Gastrocnemius medialis (tissue), 4 donors: Measurements from ENCODE around the gene PLD2. TPM values are rescaled to one million over a fixed set of nuclear protein-coding genes. Genes with fewer than 3 reads are reported as not detected.
A peak's percentile ranks its signal among the peaks of the same experiment; 100 is the strongest.

Experiments used
- ATAC-seq, 2 donors: fragments of 150-250 bp; one replicate each; pipeline ENCODE4 v1.9.1; 2016
- DNase-seq, 2 donors: peaks; one replicate each; pipeline ENCODE4 v3.0.0-alpha.2; 2019
- H3K27ac ChIP-seq, 4 donors: fragments of 200-600 bp; sonication (generic); 1 replicate in 1 of 4; 2 replicates in 3 of 4; pipeline ENCODE4 v1.5.1; 2016 to 2018; ENCODE audit warnings: mild to moderate bottlenecking in 2 of 4, moderate library complexity in 1 of 4
- H3K27me3 ChIP-seq, 3 donors: fragments of 200-600 bp; sonication (generic) in 2 of 3; 1 replicate in 1 of 3; 2 replicates in 2 of 3; pipeline versions ENCODE4 v1.5.1 to v1.6.0; 2016 to 2019; ENCODE audit warnings: mild to moderate bottlenecking in 1 of 3, moderate library complexity in 1 of 3
- H3K36me3 ChIP-seq, 2 donors: fragments of 200-600 bp; sonication (generic) in 1 of 2; one replicate each; pipeline ENCODE4 v1.5.1; 2017 to 2018
- H3K4me1 ChIP-seq, 2 donors: fragments of 200-600 bp; sonication (generic) in 1 of 2; one replicate each; pipeline ENCODE4 v1.5.1; 2016 to 2017; ENCODE audit warnings: mild to moderate bottlenecking in 2 of 2
- H3K4me3 ChIP-seq, 4 donors: fragments of 200-600 bp; sonication (generic) in 3 of 4; 1 replicate in 1 of 4; 2 replicates in 3 of 4; pipeline ENCODE4 v1.5.1; 2016 to 2019; ENCODE audit warnings: mild to moderate bottlenecking in 2 of 4
- H3K9me3 ChIP-seq, 3 donors: fragments of 200-600 bp; sonication (generic) in 2 of 3; 1 replicate in 1 of 3; 2 replicates in 2 of 3; pipeline ENCODE4 v1.5.1; 2016 to 2019
- POLR2A ChIP-seq, 2 donors: fragments of 450-650 bp; IDR thresholded peaks; one replicate each; pipeline ENCODE4 v1.6.1; 2017; ENCODE audit warnings: antibody characterized with exemption in 2 of 2, mild to moderate bottlenecking in 2 of 2, moderate library complexity in 2 of 2
- in situ Hi-C, 4 donors: fragments of 200-750 bp; cut with MboI; loops; one replicate each; pipeline versions ENCODE4 v1.15.0 to v1.8.0; 2017; ENCODE audit warnings: low sequenced_read_pairs in 4 of 4
- intact Hi-C: fragments of 100-400 bp; cut with DNase I; formaldehyde crosslinking; loops from one replicate; pipeline ENCODE4 v1.15.1; 2023; ENCODE audit warnings: low total_unique reads
- total RNA-seq, 4 donors: library from RNA; depleted of rRNA; stranded (reverse); fragments of >200 nt; gene quantifications; one replicate each; pipeline versions ENCODE4 v1.1.0 to v1.2.3, GENCODE V29; 2016
- TF ChIP-seq, protein P1 (sequence below), 5 experiments: fragments of 450-650 bp in 3 of 5; fragments of 200-600 bp in 2 of 5; sonication (generic) in 2 of 5; IDR thresholded peaks in 4 of 5; conservative IDR thresholded peaks in 1 of 5; 1 replicate in 4 of 5; 2 replicates in 1 of 5; pipeline ENCODE4 v1.5.1; 2016 to 2019; ENCODE audit warnings: antibody characterized with exemption in 5 of 5, mild to moderate bottlenecking in 3 of 5, moderate library complexity in 3 of 5

Gene PLD2
- total RNA-seq, 4 donors from 2014 or later = 2.8 to 5.8 (median 4.2) TPM

DNA sequence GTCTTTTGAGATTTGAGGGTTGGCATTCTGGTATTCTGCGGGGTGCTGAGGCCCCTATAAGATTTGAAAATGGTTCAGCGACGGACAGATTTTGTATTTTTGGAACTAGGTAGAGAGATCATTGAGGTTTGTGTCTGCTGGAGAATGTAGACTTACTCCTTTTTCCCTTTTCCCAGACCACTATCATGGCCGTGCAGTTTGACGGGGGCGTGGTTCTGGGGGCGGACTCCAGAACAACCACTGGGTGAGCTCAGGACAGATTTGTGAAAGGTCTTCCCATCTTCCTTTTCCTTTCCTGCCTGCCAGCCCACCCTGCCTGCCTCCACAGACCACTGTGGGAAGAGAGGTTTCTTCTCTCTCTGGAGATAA lies 10.4 kb upstream of the PLD2 start:
- Histone ChIP-seq H3K27me3 (no peaks in the 10 kb centered on the region), H3K27ac (peak overlapping the region; percentile 86 to 95 (median 90)), H3K9me3 (no peaks in the 10 kb centered on the region), H3K36me3 (peaks cover 0 to 25% of the 10 kb centered on the region in 2 donors), H3K4me1 (peaks cover 6 to 11% of the 10 kb centered on the region in 2 donors), H3K4me3 (peak overlapping the region; percentile 68 to 96 (median 80))
- TF ChIP-seq, protein P1, sequence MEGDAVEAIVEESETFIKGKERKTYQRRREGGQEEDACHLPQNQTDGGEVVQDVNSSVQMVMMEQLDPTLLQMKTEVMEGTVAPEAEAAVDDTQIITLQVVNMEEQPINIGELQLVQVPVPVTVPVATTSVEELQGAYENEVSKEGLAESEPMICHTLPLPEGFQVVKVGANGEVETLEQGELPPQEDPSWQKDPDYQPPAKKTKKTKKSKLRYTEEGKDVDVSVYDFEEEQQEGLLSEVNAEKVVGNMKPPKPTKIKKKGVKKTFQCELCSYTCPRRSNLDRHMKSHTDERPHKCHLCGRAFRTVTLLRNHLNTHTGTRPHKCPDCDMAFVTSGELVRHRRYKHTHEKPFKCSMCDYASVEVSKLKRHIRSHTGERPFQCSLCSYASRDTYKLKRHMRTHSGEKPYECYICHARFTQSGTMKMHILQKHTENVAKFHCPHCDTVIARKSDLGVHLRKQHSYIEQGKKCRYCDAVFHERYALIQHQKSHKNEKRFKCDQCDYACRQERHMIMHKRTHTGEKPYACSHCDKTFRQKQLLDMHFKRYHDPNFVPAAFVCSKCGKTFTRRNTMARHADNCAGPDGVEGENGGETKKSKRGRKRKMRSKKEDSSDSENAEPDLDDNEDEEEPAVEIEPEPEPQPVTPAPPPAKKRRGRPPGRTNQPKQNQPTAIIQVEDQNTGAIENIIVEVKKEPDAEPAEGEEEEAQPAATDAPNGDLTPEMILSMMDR (IDR thresholded peaks at IDR 0.05 in 4 of 5, conservative IDR thresholded peaks at IDR 0.05 in 1 of 5) = no peak
- no peak for TF ChIP-seq POLR2A (IDR thresholded peaks at IDR 0.05)
- in situ Hi-C loops (loop anchor here in 2 of 4 donors (25.0 kb wide), 1 partner anchor 91 kb away; the partner anchor contains the start of gene C17orf107 (in 2 of the 2)), intact Hi-C loops (loop anchor here (2.0 to 10.0 kb wide), 2 partner anchors 200 to 222 kb away; partner anchors contain the start of genes INCA1 and KIF1C)
- DNase-seq = no peak
- peak; percentile 26 to 29 for ATAC-seq

DNA sequence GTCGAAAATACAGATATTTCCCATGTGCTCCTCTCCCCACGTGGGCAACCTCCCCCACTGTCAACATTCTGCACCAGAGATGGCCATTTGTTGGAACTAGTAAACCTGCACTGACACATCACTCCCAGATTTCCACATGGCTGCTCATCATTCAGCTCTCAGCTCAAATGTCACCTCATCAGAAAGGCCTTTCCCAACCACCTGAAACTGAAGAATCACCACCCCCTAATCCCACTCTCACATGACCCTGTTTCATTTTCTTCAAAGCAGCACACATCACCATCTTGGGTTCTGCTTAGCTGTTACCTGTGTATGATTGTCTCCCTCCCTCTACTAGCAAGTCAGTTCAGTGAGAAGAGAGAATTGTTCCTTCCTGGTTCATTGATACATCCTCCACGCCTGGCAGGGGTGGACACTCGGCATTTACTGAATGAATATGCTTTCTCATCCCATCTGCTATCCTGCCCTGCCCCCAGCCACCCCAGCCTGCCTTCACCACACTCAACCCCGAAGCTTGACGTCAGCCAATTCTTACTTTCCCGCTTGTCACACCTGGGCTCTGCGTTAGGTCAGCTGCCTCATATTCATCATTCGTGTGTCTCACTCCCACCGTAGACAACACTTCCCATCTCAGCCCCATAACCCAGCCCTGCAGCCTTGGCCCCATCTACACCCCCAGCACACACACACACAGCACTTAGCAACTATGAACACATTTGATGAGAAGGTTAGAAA lies 6.3 kb upstream of the PLD2 start:
- no peak overlapping the region for H3K4me3 ChIP-seq
- peaks cover 6 to 10% of the 10 kb centered on the region in 2 donors for H3K4me1 ChIP-seq
- no peak for ATAC-seq
- H3K27me3 ChIP-seq = no peaks in the 10 kb centered on the region
- H3K36me3 ChIP-seq = peaks cover 0 to 25% of the 10 kb centered on the region in 2 donors
- TF ChIP-seq, protein P1 (IDR thresholded peaks at IDR 0.05 in 4 of 5, conservative IDR thresholded peaks at IDR 0.05 in 1 of 5) = no peak
- no peak for TF ChIP-seq POLR2A (IDR thresholded peaks at IDR 0.05)
- no peak for DNase-seq
- H3K27ac ChIP-seq = no peak overlapping the region
- in situ Hi-C loops = no loop called here
- H3K9me3 ChIP-seq = no peaks in the 10 kb centered on the region
- intact Hi-C loops = no loop called here

DNA sequence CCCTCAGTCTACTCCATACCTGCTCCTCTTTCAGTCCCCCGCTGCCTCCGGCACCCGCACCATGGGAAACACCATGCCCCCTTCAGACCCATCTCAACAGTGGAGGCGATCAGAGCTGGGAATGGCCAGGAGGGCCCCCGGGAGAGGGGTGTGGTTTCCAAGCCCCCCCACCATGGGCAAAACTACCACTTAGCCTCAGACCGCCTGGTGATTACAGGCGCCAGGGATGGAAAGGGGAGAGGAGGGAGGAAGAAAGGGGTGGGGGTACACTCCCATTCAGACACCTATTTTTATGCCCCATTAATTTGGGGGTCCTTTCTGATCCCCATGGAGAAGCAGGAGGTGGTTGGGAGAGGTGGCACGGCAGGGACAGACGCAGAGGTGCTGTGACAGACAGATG lies 4.7 kb upstream of the PLD2 start, which contains the start of gene C17orf114:
Gene C17orf114, minus strand, starts transcription at position 101 of the 400 bp plus-strand sequence.
- TF ChIP-seq POLR2A (IDR thresholded peaks at IDR 0.05) = no peak
- TF ChIP-seq, protein P1 (IDR thresholded peaks at IDR 0.05 in 4 of 5, conservative IDR thresholded peaks at IDR 0.05 in 1 of 5) = no peak
- no peak for ATAC-seq
- in situ Hi-C loops = no loop called here

DNA sequence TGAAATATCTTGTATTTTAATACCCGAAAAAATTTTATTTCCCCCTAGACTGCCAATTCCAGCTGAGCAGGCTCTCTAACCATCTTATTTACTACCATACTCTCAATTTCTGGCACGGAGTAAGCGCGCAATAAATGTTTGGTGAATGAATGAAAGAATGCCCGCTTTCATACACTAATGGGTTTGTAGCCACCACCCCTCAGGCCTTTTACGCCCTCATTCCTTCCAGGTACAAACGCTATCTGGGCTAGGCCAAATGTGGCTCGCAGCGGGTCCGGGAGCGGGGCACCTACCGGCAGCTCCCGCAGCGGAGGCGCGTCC lies 536 bp upstream of the PLD2 start:
- peak overlapping the region in 3 of 4 donors; percentile 73 to 81 (median 80) for H3K27ac ChIP-seq
- in situ Hi-C loops = no loop called here
- intact Hi-C loops = loop anchor here (5.0 kb wide), 1 partner anchor 94 kb away; the partner anchor contains the start of gene ARRB2
- TF ChIP-seq, protein P1 (IDR thresholded peaks at IDR 0.05 in 4 of 5, conservative IDR thresholded peaks at IDR 0.05 in 1 of 5) = no peak
- TF ChIP-seq POLR2A (IDR thresholded peaks at IDR 0.05) = no peak
- ATAC-seq (no peak), DNase-seq (no peak)
- peaks cover 9 to 23% of the 10 kb centered on the region in 2 donors for H3K4me1 ChIP-seq
- H3K9me3 ChIP-seq = no peaks in the 10 kb centered on the region
- no peaks in the 10 kb centered on the region for H3K36me3 ChIP-seq
- peak overlapping the region; percentile 76 to 97 (median 81) for H3K4me3 ChIP-seq
- H3K27me3 ChIP-seq = no peaks in the 10 kb centered on the region

More for the DNA sequence above, 4.7 kb upstream of the PLD2 start, which contains the start of gene C17orf114:
- H3K27me3 ChIP-seq = no peaks in the 10 kb centered on the region
- H3K9me3 ChIP-seq = no peaks in the 10 kb centered on the region
- intact Hi-C loops = no loop called here
- peaks cover 0 to 24% of the 10 kb centered on the region in 2 donors for H3K36me3 ChIP-seq
- DNase-seq = no peak
- H3K4me1 ChIP-seq = peaks cover 0 to 7% of the 10 kb centered on the region in 2 donors
- H3K4me3 ChIP-seq = no peak within 1 kb of the TSS
- no peak within 1 kb of the TSS for H3K27ac ChIP-seq
